HEK293 (cell line): ENCODE results near the gene FOXK2.

Experiments used
- CTCF ChIA-PET: fragments of 350-600 bp; formaldehyde crosslinking; extraction: SDS; loops from one replicate; lab custom pipeline; 2021; ENCODE audit warnings: antibody characterized with exemption; lab: Yijun Ruan, JAX
- POLR2A ChIA-PET: fragments of 300-600 bp; formaldehyde crosslinking; extraction: SDS; loops from one replicate; lab custom pipeline; 2020; ENCODE audit warnings: antibody characterized with exemption, inconsistent platforms; lab: Yijun Ruan, JAX
- H3K27ac ChIP-seq: fragments of 200-500 bp; sonication (Bioruptor generic); 2 replicates; pipeline ENCODE4 v1.5.1; 2014; ENCODE audit warnings: low read depth, low read length, control low read depth, inconsistent platforms; ENCODE audit errors: extremely low read depth
- H3K36me3 ChIP-seq, 2 experiments: fragments of 200-500 bp in 1 of 2; sonication (Bioruptor generic) in 1 of 2; 1 replicate in 1 of 2; 2 replicates in 1 of 2; pipeline ENCODE4 v1.5.1; 2014 to 2017; ENCODE audit warnings: inconsistent platforms in 2 of 2, low read length in 2 of 2; ENCODE audit not compliant: control insufficient read depth in 2 of 2, insufficient read depth in 1 of 2
- H3K4me1 ChIP-seq: fragments of 200-500 bp; sonication (Bioruptor generic); 2 replicates; pipeline ENCODE4 v1.5.1; 2014; ENCODE audit warnings: mild to moderate bottlenecking, low read length, inconsistent platforms; ENCODE audit not compliant: control insufficient read depth, insufficient read depth
- H3K4me3 ChIP-seq: 2 replicates; pipeline ENCODE4 v1.5.1; 2011; ENCODE audit warnings: low read depth, mild to moderate bottlenecking, control low read depth, low read length, moderate library complexity
- H3K9me3 ChIP-seq: fragments of 200-500 bp; sonication (Bioruptor generic); 2 replicates; pipeline ENCODE4 v1.5.1; 2014; ENCODE audit warnings: low read depth, low read length, inconsistent platforms; ENCODE audit not compliant: control insufficient read depth, insufficient read depth
- EGR2 ChIP-seq: fragments of 450-650 bp; formaldehyde crosslinking; IDR thresholded peaks from 2 replicates; pipeline ENCODE4 v1.5.1; 2016; ENCODE audit warnings: low read depth, missing biosample characterization, missing genetic modification characterization
- KLF7 ChIP-seq: fragments of 450-650 bp; formaldehyde crosslinking; IDR thresholded peaks from 2 replicates; pipeline ENCODE4 v1.5.1; 2016; ENCODE audit warnings: missing biosample characterization, missing genetic modification characterization, borderline replicate concordance
- SP2 ChIP-seq: fragments of 450-650 bp; formaldehyde crosslinking; IDR thresholded peaks from 2 replicates; pipeline ENCODE4 v1.5.1; 2016; ENCODE audit warnings: missing biosample characterization, missing genetic modification characterization
- TRIM28 ChIP-seq: IDR thresholded peaks from 2 replicates; pipeline ENCODE4 v1.6.1; 2011; ENCODE audit warnings: low read length, control low read depth, borderline replicate concordance
- TSHZ1 ChIP-seq: fragments of 450-650 bp; formaldehyde crosslinking; IDR thresholded peaks from 2 replicates; pipeline ENCODE4 v1.5.1; 2016; ENCODE audit warnings: missing biosample characterization, missing genetic modification characterization, borderline replicate concordance
- ZBTB20 ChIP-seq: fragments of 450-650 bp; formaldehyde crosslinking; IDR thresholded peaks from 2 replicates; pipeline ENCODE4 v1.5.1; 2016; ENCODE audit warnings: missing biosample characterization, missing genetic modification characterization
- ZEB2 ChIP-seq: fragments of 450-650 bp; formaldehyde crosslinking; IDR thresholded peaks from 2 replicates; pipeline ENCODE4 v1.5.1; 2016; ENCODE audit warnings: missing biosample characterization, missing genetic modification characterization
- ZFP69B ChIP-seq: fragments of 450-650 bp; formaldehyde crosslinking; IDR thresholded peaks from 2 replicates; pipeline ENCODE4 v1.5.1; 2016; ENCODE audit warnings: missing biosample characterization, missing genetic modification characterization
- ZNF112 ChIP-seq: fragments of 450-650 bp; formaldehyde crosslinking; IDR thresholded peaks from 2 replicates; pipeline ENCODE4 v1.5.0; 2017; ENCODE audit warnings: missing biosample characterization, missing genetic modification characterization
- ZNF132 ChIP-seq: fragments of 450-650 bp; formaldehyde crosslinking; IDR thresholded peaks from 2 replicates; pipeline ENCODE4 v1.5.1; 2017; ENCODE audit warnings: missing biosample characterization, missing genetic modification characterization, borderline replicate concordance
- ZNF155 ChIP-seq: fragments of 450-650 bp; formaldehyde crosslinking; IDR thresholded peaks from 2 replicates; pipeline ENCODE4 v1.5.1; 2016; ENCODE audit warnings: missing biosample characterization, missing genetic modification characterization
- ZNF211 ChIP-seq: fragments of 450-650 bp; formaldehyde crosslinking; IDR thresholded peaks from 2 replicates; pipeline ENCODE4 v1.5.1; 2016; ENCODE audit warnings: low read depth, missing biosample characterization, missing genetic modification characterization
- ZNF341 ChIP-seq: fragments of 450-650 bp; formaldehyde crosslinking; IDR thresholded peaks from 2 replicates; pipeline ENCODE4; 2016; ENCODE audit warnings: low read depth, missing biosample characterization, missing genetic modification characterization
- ZNF37A ChIP-seq: fragments of 450-650 bp; IDR thresholded peaks from 2 replicates; pipeline ENCODE4 v1.5.1; 2018; ENCODE audit warnings: missing biosample characterization, missing genetic modification characterization
- ZNF488 ChIP-seq: fragments of 450-650 bp; formaldehyde crosslinking; IDR thresholded peaks from 2 replicates; pipeline ENCODE4 v1.5.1; 2016; ENCODE audit warnings: missing biosample characterization, missing genetic modification characterization
- ZNF560 ChIP-seq: fragments of 450-650 bp; formaldehyde crosslinking; IDR thresholded peaks from 2 replicates; pipeline ENCODE4 v1.5.1; 2017; ENCODE audit warnings: missing biosample characterization, missing genetic modification characterization, borderline replicate concordance
- ZNF76 ChIP-seq: fragments of 450-650 bp; formaldehyde crosslinking; IDR thresholded peaks from 2 replicates; pipeline ENCODE4; 2016; ENCODE audit warnings: low read depth, missing biosample characterization, missing genetic modification characterization, borderline replicate concordance
- ZNF792 ChIP-seq: fragments of 450-650 bp; formaldehyde crosslinking; IDR thresholded peaks from 2 replicates; pipeline ENCODE4 v1.5.1; 2016; ENCODE audit warnings: missing biosample characterization, missing genetic modification characterization

The FOXK2 gene

GRCh38 chr17:82489117-82489516 is 30.4 kb upstream of the FOXK2 start:
- Histone ChIP-seq H3K27ac (no peak overlapping the region), H3K4me3 (no peak overlapping the region), H3K9me3 (no peaks in the 10 kb centered on the region), H3K4me1 (0 out of 2 replicates have a peak, but pooled peaks cover 2% of the 10 kb centered on the region), H3K36me3 (peaks cover 22 to 52% of the 10 kb centered on the region in 2 experiments)
- POLR2A ChIA-PET, result no interaction called here
- CTCF ChIA-PET, result no interaction called here
- no peak for TF ChIP-seq ZFP69B (tag by site-specific recombination)
- no peak for TF ChIP-seq ZNF792 (tag by site-specific recombination)
- peak; percentile 92 for TF ChIP-seq ZNF341 (tag by site-specific recombination)
- 0 out of 2 replicates have a peak, but pooled peaks have one; percentile 23 for TF ChIP-seq SP2 (tag by site-specific recombination)

- H3K36me3 ChIP-seq, result peaks cover 18 to 43% of the 10 kb centered on the region in 2 experiments
- no peak overlapping the region for H3K27ac ChIP-seq
- ChIA-PET CTCF (interaction anchor here (0.6 to 0.7 kb wide), 2 partner anchors 33 to 63 kb away, joined by 3 read pairs; no protein-coding TSS in a partner anchor), POLR2A (no interaction called here)
- H3K9me3 ChIP-seq, result no peaks in the 10 kb centered on the region
- no peak for TF ChIP-seq ZNF132
- no peak for TF ChIP-seq ZNF211
- TF ChIP-seq ZNF488, result no peak
- no peak for TF ChIP-seq ZNF155 (tag by site-specific recombination)
- no peak for TF ChIP-seq ZNF76 (tag by site-specific recombination)
- no peak for TF ChIP-seq ZNF37A (tag by site-specific recombination)
- no peak for TF ChIP-seq ZNF560
- no peak for TF ChIP-seq ZNF112 (tag by site-specific recombination)
- no peak for TF ChIP-seq KLF7 (tag by site-specific recombination)
- TF ChIP-seq TRIM28, result no peak
- no peak for TF ChIP-seq TSHZ1 (tag by site-specific recombination)
- no peak for TF ChIP-seq ZEB2 (tag by site-specific recombination)
- no peak for TF ChIP-seq EGR2 (tag by site-specific recombination)
- no peak for TF ChIP-seq ZBTB20 (tag by site-specific recombination)
- no peak overlapping the region for H3K4me3 ChIP-seq
- H3K4me1 ChIP-seq, result 0 out of 2 replicates have a peak, but pooled peaks cover 2% of the 10 kb centered on the region
Measured at GRCh38 chr17:82489851-82490511, 29.6 kb upstream of the FOXK2 start.
